HEK293 (cell line): ENCODE data around the gene ADD1.
A peak's percentile ranks its signal among the peaks of the same experiment; 100 is the strongest.

ENCODE experiments used
- GLIS2 ChIP-seq: fragments of 450-650 bp; formaldehyde crosslinking; IDR thresholded peaks from 2 replicates; pipeline ENCODE4 v1.5.1; 2016; ENCODE audit warnings: missing biosample characterization, missing genetic modification characterization
- HOXC10 ChIP-seq: sonication (generic); formaldehyde crosslinking; IDR thresholded peaks from 2 replicates; pipeline ENCODE4 v1.8.1; 2023; ENCODE audit warnings: mild to moderate bottlenecking, missing genetic modification reagents
- KLF7 ChIP-seq: fragments of 450-650 bp; formaldehyde crosslinking; IDR thresholded peaks from 2 replicates; pipeline ENCODE4 v1.5.1; 2016; ENCODE audit warnings: missing biosample characterization, missing genetic modification characterization, borderline replicate concordance
- KLF9 ChIP-seq: fragments of 450-650 bp; formaldehyde crosslinking; IDR thresholded peaks from 2 replicates; pipeline ENCODE4 v1.5.1; 2016; ENCODE audit warnings: missing biosample characterization, missing genetic modification characterization, low read depth
- MYNN ChIP-seq: fragments of 450-650 bp; formaldehyde crosslinking; IDR thresholded peaks from 2 replicates; pipeline ENCODE4 v1.5.1; 2016; ENCODE audit warnings: missing biosample characterization, missing genetic modification characterization, borderline replicate concordance
- REPIN1 ChIP-seq: fragments of 450-650 bp; formaldehyde crosslinking; IDR thresholded peaks from 2 replicates; pipeline ENCODE4 v1.5.1; 2017; ENCODE audit warnings: missing biosample characterization, missing genetic modification characterization, low read depth
- SETDB1 ChIP-seq: IDR thresholded peaks from one replicate; pipeline ENCODE4 v1.6.1; 2017; ENCODE audit warnings: mild to moderate bottlenecking, low read length, moderate library complexity, mixed read lengths; ENCODE audit not compliant: insufficient read length
- YY2 ChIP-seq: fragments of 450-650 bp; formaldehyde crosslinking; IDR thresholded peaks from 2 replicates; pipeline ENCODE4 v1.5.1; 2016; ENCODE audit warnings: missing biosample characterization, missing genetic modification characterization
- ZBTB21 ChIP-seq: fragments of 450-650 bp; formaldehyde crosslinking; IDR thresholded peaks from 2 replicates; pipeline ENCODE4 v1.5.1; 2017; ENCODE audit warnings: missing biosample characterization, missing genetic modification characterization
- ZNF10 ChIP-seq: fragments of 450-650 bp; formaldehyde crosslinking; IDR thresholded peaks from 2 replicates; pipeline ENCODE4 v1.5.1; 2017; ENCODE audit warnings: missing biosample characterization, missing genetic modification characterization
- ZNF112 ChIP-seq: fragments of 450-650 bp; formaldehyde crosslinking; IDR thresholded peaks from 2 replicates; pipeline ENCODE4 v1.5.0; 2017; ENCODE audit warnings: missing biosample characterization, missing genetic modification characterization
- ZNF138 ChIP-seq: fragments of 450-650 bp; formaldehyde crosslinking; IDR thresholded peaks from 2 replicates; pipeline ENCODE4 v1.5.1; 2016; ENCODE audit warnings: missing biosample characterization, missing genetic modification characterization, borderline replicate concordance
- ZNF140 ChIP-seq: fragments of 450-650 bp; formaldehyde crosslinking; IDR thresholded peaks from 2 replicates; pipeline ENCODE4 v1.5.1; 2016; ENCODE audit warnings: missing biosample characterization, missing genetic modification characterization
- ZNF146 ChIP-seq: fragments of 450-650 bp; formaldehyde crosslinking; IDR thresholded peaks from 2 replicates; pipeline ENCODE4 v1.5.1; 2016; ENCODE audit warnings: missing biosample characterization, missing genetic modification characterization
- ZNF202 ChIP-seq: fragments of 450-650 bp; formaldehyde crosslinking; IDR thresholded peaks from 2 replicates; pipeline ENCODE4 v1.5.1; 2016; ENCODE audit warnings: missing biosample characterization, missing genetic modification characterization, borderline replicate concordance
- ZNF24 ChIP-seq: fragments of 450-650 bp; formaldehyde crosslinking; IDR thresholded peaks from 2 replicates; pipeline ENCODE4 v1.5.1; 2016; ENCODE audit warnings: missing biosample characterization, missing genetic modification characterization
- ZNF266 ChIP-seq: fragments of 450-650 bp; formaldehyde crosslinking; IDR thresholded peaks from 2 replicates; pipeline ENCODE4 v1.5.1; 2016; ENCODE audit warnings: missing biosample characterization, missing genetic modification characterization, low read depth
- ZNF274 ChIP-seq, 2 experiments: fragments of 200-500 bp in 1 of 2; fragments of 450-650 bp in 1 of 2; sonication (Bioruptor generic) in 1 of 2; formaldehyde crosslinking in 1 of 2; IDR thresholded peaks; 2 replicates each; pipeline versions ENCODE4 v1.5.1 to v1.6.1; 2014 to 2016; ENCODE audit warnings: borderline replicate concordance in 1 of 2, inconsistent platforms in 1 of 2, low read length in 1 of 2, missing biosample characterization in 1 of 2, missing genetic modification characterization in 1 of 2
- ZNF426 ChIP-seq: fragments of 450-650 bp; formaldehyde crosslinking; IDR thresholded peaks from 2 replicates; pipeline ENCODE4 v1.5.1; 2017; ENCODE audit warnings: missing biosample characterization, missing genetic modification characterization, mild to moderate bottlenecking, inconsistent platforms, moderate library complexity
- ZNF433 ChIP-seq: fragments of 450-650 bp; formaldehyde crosslinking; IDR thresholded peaks from 2 replicates; pipeline ENCODE4 v1.5.1; 2016; ENCODE audit warnings: missing biosample characterization, missing genetic modification characterization, low read depth
- ZNF600 ChIP-seq: fragments of 450-650 bp; formaldehyde crosslinking; IDR thresholded peaks from 2 replicates; pipeline ENCODE4 v1.5.1; 2016; ENCODE audit warnings: missing biosample characterization, missing genetic modification characterization
- ZNF610 ChIP-seq: fragments of 450-650 bp; formaldehyde crosslinking; IDR thresholded peaks from 2 replicates; pipeline ENCODE4 v1.5.1; 2016; ENCODE audit warnings: missing biosample characterization, missing genetic modification characterization, borderline replicate concordance
- ZNF623 ChIP-seq: fragments of 450-650 bp; formaldehyde crosslinking; IDR thresholded peaks from 2 replicates; pipeline ENCODE4 v1.5.1; 2016; ENCODE audit warnings: missing biosample characterization, missing genetic modification characterization
- ZNF629 ChIP-seq: fragments of 450-650 bp; formaldehyde crosslinking; IDR thresholded peaks from 2 replicates; pipeline ENCODE4 v1.5.1; 2017; ENCODE audit warnings: missing biosample characterization, missing genetic modification characterization
- ZNF785 ChIP-seq: fragments of 450-650 bp; formaldehyde crosslinking; IDR thresholded peaks from 2 replicates; pipeline ENCODE4 v1.5.1; 2016; ENCODE audit warnings: missing biosample characterization, missing genetic modification characterization
- ZSCAN16 ChIP-seq: fragments of 450-650 bp; formaldehyde crosslinking; IDR thresholded peaks from 2 replicates; pipeline ENCODE4 v1.5.1; 2016; ENCODE audit warnings: missing biosample characterization, missing genetic modification characterization
- TF ChIP-seq, protein P1 (sequence below): fragments of 450-650 bp; formaldehyde crosslinking; conservative IDR thresholded peaks from 2 replicates; pipeline ENCODE4 v1.5.1; 2016; ENCODE audit warnings: low read depth, missing biosample characterization, missing genetic modification characterization
- TF ChIP-seq, protein P2 (sequence below): fragments of 450-650 bp; formaldehyde crosslinking; IDR thresholded peaks from 2 replicates; pipeline ENCODE4 v1.5.1; 2016; ENCODE audit warnings: missing biosample characterization, missing genetic modification characterization
- TF ChIP-seq, protein P3 (sequence below): fragments of 450-650 bp; formaldehyde crosslinking; IDR thresholded peaks from 2 replicates; pipeline ENCODE4 v1.5.1; 2017; ENCODE audit warnings: missing biosample characterization, mild to moderate bottlenecking, missing genetic modification characterization, moderate library complexity
- TF ChIP-seq, protein P4 (sequence below): fragments of 450-650 bp; formaldehyde crosslinking; IDR thresholded peaks from 2 replicates; pipeline ENCODE4 v1.5.1; 2016; ENCODE audit warnings: missing biosample characterization, missing genetic modification characterization

ADD1 gene

DNA sequence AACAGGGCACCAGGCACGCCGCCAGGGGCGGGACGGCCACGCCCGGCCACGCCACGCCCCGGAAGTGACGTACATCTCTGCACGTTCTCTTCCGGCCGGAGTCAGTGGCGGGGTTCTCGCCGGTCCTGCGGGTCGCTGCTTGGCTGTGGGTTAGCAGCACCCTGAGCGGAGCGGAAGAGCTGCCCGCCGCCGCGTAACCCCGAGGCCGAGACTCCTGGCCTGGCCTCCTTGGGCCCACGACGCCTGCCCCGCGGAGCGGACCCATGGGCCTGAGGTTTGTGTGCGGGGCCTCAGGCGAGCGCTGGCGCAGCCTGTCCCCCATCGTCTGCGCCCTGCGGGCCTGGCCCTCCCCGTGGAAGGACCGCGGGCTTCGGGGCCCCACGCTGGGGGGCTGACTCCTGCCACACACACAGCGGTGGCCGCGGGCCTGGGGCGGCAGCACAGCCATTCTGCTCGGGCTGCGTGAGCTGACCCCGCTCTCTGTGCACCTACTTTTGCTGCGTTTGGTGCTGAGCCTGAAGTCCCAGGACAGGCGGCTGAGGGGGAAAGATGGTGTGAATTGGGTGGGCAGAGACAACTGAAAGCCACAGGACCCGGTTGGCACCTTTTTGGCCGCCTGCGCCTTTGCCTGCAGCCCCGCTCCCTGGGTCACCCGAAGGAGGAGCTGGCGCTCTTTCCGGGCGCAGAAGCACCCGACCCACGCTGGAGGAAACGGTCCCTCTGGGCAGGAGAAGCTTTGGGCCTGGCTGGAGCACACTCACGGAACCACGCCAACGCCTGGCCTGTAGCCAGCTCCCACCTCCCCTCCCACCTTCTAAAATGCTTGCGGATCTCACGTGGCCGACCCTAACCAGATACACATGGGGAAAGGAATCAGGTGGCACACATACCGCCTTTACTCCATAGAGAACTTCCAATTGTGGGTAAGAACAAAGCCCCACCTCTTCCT lies 91.4 kb downstream of the ADD1 start (continued):
- TF ChIP-seq KLF7 (tag by site-specific recombination) (no peak), ZNF266 (tag by site-specific recombination) (no peak), ZNF600 (tag by site-specific recombination) (peak; percentile 42), ZNF202 (tag by site-specific recombination) (no peak), ZNF140 (no peak), REPIN1 (tag by site-specific recombination) (no peak), ZNF610 (tag by site-specific recombination) (no peak), ZBTB21 (0 out of 2 replicates have a peak, but pooled peaks have one; percentile 17), ZNF10 (tag by site-specific recombination) (peak; percentile 63; the same call in 1 of the 2 replicates), YY2 (tag by site-specific recombination) (0 out of 2 replicates have a peak, but pooled peaks have one; percentile 17), ZSCAN16 (tag by site-specific recombination) (no peak), ZNF433 (tag by site-specific recombination) (no peak), ZNF24 (tag by site-specific recombination) (no peak), ZNF426 (tag by site-specific recombination) (no peak), ZNF138 (tag by site-specific recombination) (no peak), ZNF146 (tag by site-specific recombination) (no peak), ZNF785 (tag by site-specific recombination) (no peak), ZNF274 (IDR thresholded peaks at IDR 0.05; ENCODE audit: low read length) (no peak), ZNF274 (tag by site-specific recombination; IDR thresholded peaks at IDR 0.05; ENCODE audit: borderline replicate concordance) (no peak), MYNN (tag by site-specific recombination) (no peak), SETDB1 (no peak), HOXC10 (CRISPR knock-in tag) (no peak), GLIS2 (tag by site-specific recombination) (peak; percentile 97), ZNF623 (tag by site-specific recombination) (no peak), ZNF112 (tag by site-specific recombination) (no peak), ZNF629 (tag by site-specific recombination) (peak; percentile 58), KLF9 (tag by site-specific recombination) (peak; percentile 84)
- TF ChIP-seq, protein P1, sequence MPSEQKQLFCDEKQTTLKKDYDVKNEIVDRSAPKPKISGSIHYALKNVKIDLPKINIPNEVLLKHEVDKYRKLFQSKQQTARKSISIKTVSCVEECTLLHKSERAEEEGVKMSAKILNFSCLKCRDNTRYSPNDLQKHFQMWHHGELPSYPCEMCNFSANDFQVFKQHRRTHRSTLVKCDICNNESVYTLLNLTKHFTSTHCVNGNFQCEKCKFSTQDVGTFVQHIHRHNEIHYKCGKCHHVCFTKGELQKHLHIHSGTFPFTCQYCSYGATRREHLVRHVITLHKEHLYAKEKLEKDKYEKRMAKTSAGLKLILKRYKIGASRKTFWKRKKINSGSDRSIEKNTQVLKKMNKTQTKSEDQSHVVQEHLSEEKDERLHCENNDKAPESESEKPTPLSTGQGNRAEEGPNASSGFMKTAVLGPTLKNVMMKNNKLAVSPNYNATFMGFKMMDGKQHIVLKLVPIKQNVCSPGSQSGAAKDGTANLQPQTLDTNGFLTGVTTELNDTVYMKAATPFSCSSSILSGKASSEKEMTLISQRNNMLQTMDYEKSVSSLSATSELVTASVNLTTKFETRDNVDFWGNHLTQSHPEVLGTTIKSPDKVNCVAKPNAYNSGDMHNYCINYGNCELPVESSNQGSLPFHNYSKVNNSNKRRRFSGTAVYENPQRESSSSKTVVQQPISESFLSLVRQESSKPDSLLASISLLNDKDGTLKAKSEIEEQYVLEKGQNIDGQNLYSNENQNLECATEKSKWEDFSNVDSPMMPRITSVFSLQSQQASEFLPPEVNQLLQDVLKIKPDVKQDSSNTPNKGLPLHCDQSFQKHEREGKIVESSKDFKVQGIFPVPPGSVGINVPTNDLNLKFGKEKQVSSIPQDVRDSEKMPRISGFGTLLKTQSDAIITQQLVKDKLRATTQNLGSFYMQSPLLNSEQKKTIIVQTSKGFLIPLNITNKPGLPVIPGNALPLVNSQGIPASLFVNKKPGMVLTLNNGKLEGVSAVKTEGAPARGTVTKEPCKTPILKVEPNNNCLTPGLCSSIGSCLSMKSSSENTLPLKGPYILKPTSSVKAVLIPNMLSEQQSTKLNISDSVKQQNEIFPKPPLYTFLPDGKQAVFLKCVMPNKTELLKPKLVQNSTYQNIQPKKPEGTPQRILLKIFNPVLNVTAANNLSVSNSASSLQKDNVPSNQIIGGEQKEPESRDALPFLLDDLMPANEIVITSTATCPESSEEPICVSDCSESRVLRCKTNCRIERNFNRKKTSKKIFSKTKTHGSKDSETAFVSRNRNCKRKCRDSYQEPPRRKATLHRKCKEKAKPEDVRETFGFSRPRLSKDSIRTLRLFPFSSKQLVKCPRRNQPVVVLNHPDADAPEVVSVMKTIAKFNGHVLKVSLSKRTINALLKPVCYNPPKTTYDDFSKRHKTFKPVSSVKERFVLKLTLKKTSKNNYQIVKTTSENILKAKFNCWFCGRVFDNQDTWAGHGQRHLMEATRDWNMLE (tag by site-specific recombination): no peak
- TF ChIP-seq, protein P2, sequence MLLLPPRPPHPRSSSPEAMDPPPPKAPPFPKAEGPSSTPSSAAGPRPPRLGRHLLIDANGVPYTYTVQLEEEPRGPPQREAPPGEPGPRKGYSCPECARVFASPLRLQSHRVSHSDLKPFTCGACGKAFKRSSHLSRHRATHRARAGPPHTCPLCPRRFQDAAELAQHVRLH (tag by site-specific recombination): 0 out of 2 replicates have a peak, but pooled peaks have one; percentile 2
- TF ChIP-seq, protein P3, sequence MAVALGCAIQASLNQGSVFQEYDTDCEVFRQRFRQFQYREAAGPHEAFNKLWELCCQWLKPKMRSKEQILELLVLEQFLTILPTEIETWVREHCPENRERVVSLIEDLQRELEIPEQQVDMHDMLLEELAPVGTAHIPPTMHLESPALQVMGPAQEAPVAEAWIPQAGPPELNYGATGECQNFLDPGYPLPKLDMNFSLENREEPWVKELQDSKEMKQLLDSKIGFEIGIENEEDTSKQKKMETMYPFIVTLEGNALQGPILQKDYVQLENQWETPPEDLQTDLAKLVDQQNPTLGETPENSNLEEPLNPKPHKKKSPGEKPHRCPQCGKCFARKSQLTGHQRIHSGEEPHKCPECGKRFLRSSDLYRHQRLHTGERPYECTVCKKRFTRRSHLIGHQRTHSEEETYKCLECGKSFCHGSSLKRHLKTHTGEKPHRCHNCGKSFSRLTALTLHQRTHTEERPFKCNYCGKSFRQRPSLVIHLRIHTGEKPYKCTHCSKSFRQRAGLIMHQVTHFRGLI (tag by site-specific recombination): no peak
- TF ChIP-seq, protein P4, sequence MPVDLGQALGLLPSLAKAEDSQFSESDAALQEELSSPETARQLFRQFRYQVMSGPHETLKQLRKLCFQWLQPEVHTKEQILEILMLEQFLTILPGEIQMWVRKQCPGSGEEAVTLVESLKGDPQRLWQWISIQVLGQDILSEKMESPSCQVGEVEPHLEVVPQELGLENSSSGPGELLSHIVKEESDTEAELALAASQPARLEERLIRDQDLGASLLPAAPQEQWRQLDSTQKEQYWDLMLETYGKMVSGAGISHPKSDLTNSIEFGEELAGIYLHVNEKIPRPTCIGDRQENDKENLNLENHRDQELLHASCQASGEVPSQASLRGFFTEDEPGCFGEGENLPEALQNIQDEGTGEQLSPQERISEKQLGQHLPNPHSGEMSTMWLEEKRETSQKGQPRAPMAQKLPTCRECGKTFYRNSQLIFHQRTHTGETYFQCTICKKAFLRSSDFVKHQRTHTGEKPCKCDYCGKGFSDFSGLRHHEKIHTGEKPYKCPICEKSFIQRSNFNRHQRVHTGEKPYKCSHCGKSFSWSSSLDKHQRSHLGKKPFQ: peak; percentile 99
